Panc1 (cell line): ENCODE data around the gene CLK3. TPM values are rescaled to one million over a fixed set of nuclear protein-coding genes. Genes with fewer than 3 reads are reported as not detected.

ENCODE experiments used
- ATAC-seq: fragments of 200-7000 bp; cut with Tn5 transposase; 2 replicates; pipeline ENCODE4 v1.9.1; 2020; ENCODE audit warnings: mild to moderate bottlenecking, moderate library complexity
- BruUV-seq: library from RNA; stranded (reverse); fragments of 400-500 nt; replicated peaks from 2 replicates; lab custom pipeline; 2021; lab: Mats Ljungman, UMichigan
- CTCF ChIA-PET: fragments of 300-600 bp; sonication (Branson Sonifier 250); formaldehyde crosslinking; loops from one replicate; lab custom pipeline; 2022; ENCODE audit warnings: antibody characterized with exemption; lab: Charles Lee
- POLR2A ChIA-PET: fragments of 300-600 bp; sonication (Branson Sonifier 250); formaldehyde crosslinking; loops from one replicate; lab custom pipeline; 2022; ENCODE audit warnings: antibody characterized with exemption; lab: Charles Lee
- DNase-seq: peaks from one replicate; pipeline ENCODE4 v3.0.0-alpha.2; 2010; ENCODE audit warnings: low read depth, low spot score
- H3K27ac ChIP-seq: 2 replicates; pipeline ENCODE4 v1.5.1; 2011; ENCODE audit warnings: mild to moderate bottlenecking, low read length, inconsistent platforms
- H3K27me3 ChIP-seq: fragments of 200-500 bp; sonication (Bioruptor generic); 2 replicates; pipeline ENCODE4 v1.6.0; 2014; ENCODE audit warnings: low read length, inconsistent platforms; ENCODE audit not compliant: control insufficient read depth, insufficient read depth
- H3K36me3 ChIP-seq: fragments of 200-500 bp; sonication (Bioruptor generic); 2 replicates; pipeline ENCODE4 v1.5.1; 2014; ENCODE audit warnings: inconsistent platforms, mild to moderate bottlenecking, low read length, moderate library complexity; ENCODE audit not compliant: control insufficient read depth, insufficient read depth
- H3K4me1 ChIP-seq: 2 replicates; pipeline ENCODE4 v1.5.1; 2011; ENCODE audit warnings: inconsistent platforms, mild to moderate bottlenecking, low read length, moderate library complexity; ENCODE audit not compliant: control insufficient read depth, insufficient read depth
- H3K4me3 ChIP-seq, 2 experiments: 2 replicates each; pipeline ENCODE4 v1.5.1; 2011 to 2012; ENCODE audit warnings: low read depth in 2 of 2, low read length in 2 of 2, mild to moderate bottlenecking in 2 of 2, inconsistent platforms in 1 of 2, moderate library complexity in 1 of 2
- H3K9me3 ChIP-seq: fragments of 200-500 bp; sonication (Bioruptor generic); 2 replicates; pipeline ENCODE4 v1.5.1; 2014; ENCODE audit warnings: low read depth, mild to moderate bottlenecking, inconsistent platforms, low read length, moderate library complexity; ENCODE audit not compliant: control insufficient read depth, insufficient read depth
- CTCF ChIP-seq: fragments of 450-650 bp; IDR thresholded peaks from 2 replicates; pipeline ENCODE4 v1.5.1; 2017; ENCODE audit warnings: mild to moderate bottlenecking
- POLR2AphosphoS5 ChIP-seq: IDR thresholded peaks from 2 replicates; pipeline ENCODE4 v1.6.1; 2012; ENCODE audit warnings: mild to moderate bottlenecking, low read depth, low read length, moderate library complexity
- REST ChIP-seq, 2 experiments: IDR thresholded peaks; 2 replicates each; pipeline ENCODE4 v1.6.1; 2011 to 2012; ENCODE audit warnings: low read depth in 2 of 2, control low read depth in 1 of 2, low read length in 1 of 2, mild to moderate bottlenecking in 1 of 2, moderate library complexity in 1 of 2; ENCODE audit not compliant: insufficient read depth in 1 of 2
- SIN3A ChIP-seq: IDR thresholded peaks from 2 replicates; pipeline ENCODE4 v1.6.1; 2012; ENCODE audit warnings: low read depth, mild to moderate bottlenecking, low read length, moderate library complexity, borderline replicate concordance; ENCODE audit not compliant: insufficient read depth
- TCF7L2 ChIP-seq: IDR thresholded peaks from 2 replicates; pipeline ENCODE4 v1.6.1; 2011; ENCODE audit warnings: mild to moderate bottlenecking, low read depth, low read length, inconsistent platforms
- in situ Hi-C: cut with HindIII; loops from 2 replicates; pipeline ENCODE4 v1.10.0; 2016; ENCODE audit warnings: low sequenced_read_pairs, low pct_unique_long_range_greater_than_20kb
- intact Hi-C: fragments of 100-400 bp; cut with micrococcal nuclease; formaldehyde crosslinking; loops from one replicate; pipeline ENCODE4 v1.10.0; 2022; ENCODE audit not compliant: unreplicated experiment
- total RNA-seq: library from RNA; stranded (reverse); gene quantifications from one replicate; pipeline ENCODE4 v1.2.1, GENCODE V29; 2021; ENCODE audit not compliant: unreplicated experiment

The CLK3 gene
- total RNA-seq, 1 experiment from 2014 or later, result 69.8 TPM

- no peaks in the 10 kb centered on the region for H3K9me3 ChIP-seq
- ATAC-seq, result no peak
- intact Hi-C loops, result no loop called here
- POLR2A ChIA-PET, result no interaction called here
- H3K27ac ChIP-seq, result no peak overlapping the region
- BruUV-seq, result no TSS peak
- TF ChIP-seq TCF7L2 (no peak), SIN3A (no peak), CTCF (no peak), REST (IDR thresholded peaks at IDR 0.05; ENCODE audit: insufficient read depth in 1 of 2, low read depth in 2 of 2, low read length in 1 of 2) (no peak), POLR2AphosphoS5 (no peak)
- H3K27me3 ChIP-seq, result no peaks in the 10 kb centered on the region
- in situ Hi-C loops, result no loop called here
- H3K4me3 ChIP-seq, result no peak overlapping the region
- CTCF ChIA-PET, result interaction anchor here (1.1 to 2.1 kb wide), 3 partner anchors 10 to 175 kb away, joined by 3 to 10 read pairs (median 3); no protein-coding TSS in a partner anchor
- H3K36me3 ChIP-seq, result peaks cover 30% of the 10 kb centered on the region
- DNase-seq, result no peak
- H3K4me1 ChIP-seq, result peaks cover 17% of the 10 kb centered on the region
These were observed 6.3 kb downstream of the CLK3 start for GRCh38 chr15:74621936-74622335.

GRCh38 chr15:74622758-74623157, 7.1 kb downstream of the CLK3 start:
- ChIA-PET CTCF (interaction anchor here (2.1 kb wide), 1 partner anchor 9 kb away, joined by 10 read pairs; no protein-coding TSS in a partner anchor), POLR2A (no interaction called here)
- Histone ChIP-seq H3K36me3 (peaks cover 34% of the 10 kb centered on the region), H3K27me3 (no peaks in the 10 kb centered on the region), H3K4me1 (peaks cover 10% of the 10 kb centered on the region), H3K4me3 (no peak overlapping the region), H3K9me3 (no peaks in the 10 kb centered on the region), H3K27ac (no peak overlapping the region)
- DNase-seq (no peak), ATAC-seq (no peak)
- in situ Hi-C loops, result no loop called here
- intact Hi-C loops, result no loop called here
- no TSS peak for BruUV-seq
- TF ChIP-seq TCF7L2 (no peak), POLR2AphosphoS5 (no peak), CTCF (no peak), REST (IDR thresholded peaks at IDR 0.05; ENCODE audit: insufficient read depth in 1 of 2, low read depth in 2 of 2, low read length in 1 of 2) (no peak), SIN3A (no peak)
